Activated CD4-positive, alpha-beta T cell treated with anti-CD3 and anti-CD28 coated beads, Interleukin-2, amount 10 ng/mL, durations not matched to agents 7 days and 5 days (primary cell): ENCODE results near the gene YIPF1. TPM values are rescaled to one million over a fixed set of nuclear protein-coding genes. Genes with fewer than 3 reads are reported as not detected.
A peak's percentile ranks its signal among the peaks of the same experiment; 100 is the strongest.

Experiments
- CTCF ChIA-PET: fragments of 350-600 bp; sonication (Branson Sonifier 250); formaldehyde crosslinking; loops from one replicate; lab custom pipeline; 2021; ENCODE audit warnings: antibody characterized with exemption; lab: Charles Lee
- POLR2A ChIA-PET: fragments of 350-600 bp; sonication (Branson Sonifier 250); formaldehyde crosslinking; loops from one replicate; lab custom pipeline; 2021; ENCODE audit warnings: antibody characterized with exemption; lab: Charles Lee
- DNase-seq: peaks from one replicate; pipeline ENCODE4 v3.0.0-alpha.2; 2020
- H3K27ac Mint-ChIP-seq: one replicate; pipeline ENCODE4 v1.8.0; 2021; ENCODE audit warnings: mild to moderate bottlenecking, moderate library complexity, mixed read lengths
- H3K27me3 Mint-ChIP-seq: one replicate; pipeline ENCODE4 v1.8.0; 2021; ENCODE audit warnings: mixed read lengths
- H3K36me3 Mint-ChIP-seq: one replicate; pipeline ENCODE4 v1.8.0; 2021; ENCODE audit warnings: low read depth, mixed read lengths
- H3K4me1 Mint-ChIP-seq: one replicate; pipeline ENCODE4 v1.8.0; 2021; ENCODE audit warnings: mixed read lengths
- H3K4me3 Mint-ChIP-seq: one replicate; pipeline ENCODE4 v1.8.0; 2021; ENCODE audit warnings: mild to moderate bottlenecking, moderate library complexity, mixed read lengths
- H3K9me3 Mint-ChIP-seq: one replicate; pipeline ENCODE4 v1.8.0; 2021; ENCODE audit warnings: mixed read lengths
- total RNA-seq, 2 experiments: library from RNA; stranded (reverse); gene quantifications; one replicate each; pipeline ENCODE4 v1.2.3, GENCODE V29; 2021

The YIPF1 gene
- total RNA-seq = 10 to 100 TPM; 16.3 to 20.6 TPM

- ChIA-PET CTCF (interaction anchor here (1.5 to 2.2 kb wide), 3 partner anchors 29 to 53 kb away, joined by 3 to 6 read pairs (median 5); no protein-coding TSS in a partner anchor), POLR2A (interaction anchor here (0.8 to 1.4 kb wide), 2 partner anchors 10 to 56 kb away, joined by 4 to 5 read pairs; partner anchors contain the start of gene IFT25)
- no peaks in the 10 kb centered on the region for H3K9me3 Mint-ChIP-seq
- peak within 1 kb of the TSS; percentile 93 for H3K27ac Mint-ChIP-seq
- peaks cover 9% of the 10 kb centered on the region for H3K36me3 Mint-ChIP-seq
- peak; percentile 89 for DNase-seq
- peaks cover 43% of the 10 kb centered on the region for H3K4me1 Mint-ChIP-seq
- H3K4me3 Mint-ChIP-seq = peak within 1 kb of the TSS; percentile 98
- no peaks in the 10 kb centered on the region for H3K27me3 Mint-ChIP-seq
Observed at GRCh38 chr1:53889304-53890298, at the start of gene YIPF1. TSS of gene YIPF1 (minus strand) at chr1:53889797. CDS start at chr1:53888937, 860 bp downstream.

DNA sequence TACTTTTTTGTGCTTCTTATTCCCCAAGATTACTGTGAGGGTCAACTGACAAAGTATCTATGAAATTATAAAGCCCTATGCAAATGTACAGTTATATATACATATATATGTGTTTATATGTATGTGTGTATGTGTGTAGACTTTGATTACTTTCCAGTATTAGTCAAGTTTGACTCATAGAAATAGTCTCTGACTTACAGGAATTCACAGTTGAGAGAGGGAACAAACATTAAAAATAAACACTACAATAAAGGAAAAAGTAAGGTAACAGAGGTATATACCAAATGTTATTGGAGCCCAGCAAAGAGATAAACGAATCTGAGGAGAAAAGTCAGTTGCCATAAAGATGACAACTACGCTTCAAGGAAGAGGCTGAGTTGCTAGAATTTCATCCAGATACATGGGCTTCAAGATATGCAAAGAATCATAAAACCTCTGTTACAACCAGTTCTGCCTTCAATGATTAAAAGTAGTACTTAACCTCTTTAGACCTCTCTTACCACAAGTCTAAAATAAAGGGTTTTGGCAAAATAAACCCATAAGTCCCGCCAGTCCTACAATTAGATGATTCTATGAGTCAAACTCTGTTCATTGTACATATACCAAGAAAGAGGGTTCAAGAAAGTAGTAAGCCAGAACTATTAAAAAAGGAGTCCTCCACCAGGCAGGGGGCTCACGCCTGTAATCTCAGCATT lies 48.7 kb upstream of the YIPF1 start:
- Mint-ChIP-seq H3K9me3 (peaks cover 10% of the 10 kb centered on the region), H3K36me3 (peaks cover 72% of the 10 kb centered on the region), H3K4me3 (no peak overlapping the region), H3K4me1 (peaks cover 23% of the 10 kb centered on the region), H3K27me3 (no peaks in the 10 kb centered on the region), H3K27ac (no peak overlapping the region)
- POLR2A ChIA-PET = no interaction called here
- CTCF ChIA-PET = interaction anchor here (0.9 to 1.0 kb wide), 2 partner anchors 10 to 38 kb away, joined by 3 read pairs; no protein-coding TSS in a partner anchor
- no peak for DNase-seq

- Mint-ChIP-seq H3K36me3 (peaks cover 77% of the 10 kb centered on the region), H3K4me3 (no peak overlapping the region), H3K27me3 (no peaks in the 10 kb centered on the region), H3K27ac (peak overlapping the region; percentile 6), H3K9me3 (peaks cover 12% of the 10 kb centered on the region), H3K4me1 (peaks cover 10% of the 10 kb centered on the region)
- DNase-seq = no peak
- POLR2A ChIA-PET = interaction anchor here (0.7 kb wide), 1 partner anchor 40 kb away, joined by 4 read pairs; no protein-coding TSS in a partner anchor
- CTCF ChIA-PET = interaction anchor here (0.6 to 1.4 kb wide), 3 partner anchors 9 to 377 kb away, joined by 3 to 5 read pairs (median 3); partner anchors contain the start of gene IFT25
Observed at GRCh38 chr1:53936430-53936829, 46.8 kb upstream of the YIPF1 start.

DNA sequence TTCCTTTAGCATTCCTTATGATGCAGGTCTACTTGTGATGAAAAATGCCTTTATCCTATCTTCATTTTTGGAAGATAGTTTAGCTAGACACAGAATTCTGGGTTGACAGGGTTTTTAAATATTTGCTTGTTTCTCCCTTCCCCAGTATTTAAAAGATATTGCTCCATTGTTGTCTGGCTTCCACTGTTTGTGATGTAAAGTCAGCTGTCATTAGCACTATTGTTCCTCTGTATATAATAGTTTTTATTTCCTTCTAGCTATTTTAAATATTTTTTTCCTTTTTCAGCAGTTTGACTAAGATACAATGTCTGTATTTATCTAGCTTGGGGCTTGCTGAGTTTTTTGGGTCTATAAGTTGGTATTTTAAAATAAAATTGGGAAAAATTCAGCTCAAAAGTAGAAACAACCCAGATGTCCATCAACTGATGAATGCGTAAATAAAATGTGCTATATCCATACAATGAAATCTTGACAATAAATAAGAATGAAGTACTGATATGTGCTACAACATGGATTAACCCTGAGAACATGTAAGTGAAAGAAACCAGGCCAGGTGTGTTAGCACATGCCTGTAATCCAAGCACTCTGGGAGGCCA lies 44.7 kb upstream of the YIPF1 start:
- POLR2A ChIA-PET = no interaction called here
- H3K36me3 Mint-ChIP-seq = peaks cover 79% of the 10 kb centered on the region
- H3K27me3 Mint-ChIP-seq = no peaks in the 10 kb centered on the region
- no peak overlapping the region for H3K4me3 Mint-ChIP-seq
- CTCF ChIA-PET = interaction anchor here (0.6 to 1.5 kb wide), 3 partner anchors 10 to 17 kb away, joined by 3 read pairs; partner anchors contain the start of gene IFT25
- H3K4me1 Mint-ChIP-seq = peaks cover 4% of the 10 kb centered on the region
- H3K9me3 Mint-ChIP-seq = peaks cover 12% of the 10 kb centered on the region
- no peak for DNase-seq
- no peak overlapping the region for H3K27ac Mint-ChIP-seq

- ChIA-PET CTCF (no interaction called here), POLR2A (no interaction called here)
- H3K27me3 Mint-ChIP-seq = no peaks in the 10 kb centered on the region
- H3K9me3 Mint-ChIP-seq = peaks cover 12% of the 10 kb centered on the region
- no peak overlapping the region for H3K4me3 Mint-ChIP-seq
- peaks cover 80% of the 10 kb centered on the region for H3K36me3 Mint-ChIP-seq
- H3K4me1 Mint-ChIP-seq = no peaks in the 10 kb centered on the region
- H3K27ac Mint-ChIP-seq = no peak overlapping the region
- DNase-seq = no peak
Observed at GRCh38 chr1:53931523-53931922, 41.9 kb upstream of the YIPF1 start.

DNA sequence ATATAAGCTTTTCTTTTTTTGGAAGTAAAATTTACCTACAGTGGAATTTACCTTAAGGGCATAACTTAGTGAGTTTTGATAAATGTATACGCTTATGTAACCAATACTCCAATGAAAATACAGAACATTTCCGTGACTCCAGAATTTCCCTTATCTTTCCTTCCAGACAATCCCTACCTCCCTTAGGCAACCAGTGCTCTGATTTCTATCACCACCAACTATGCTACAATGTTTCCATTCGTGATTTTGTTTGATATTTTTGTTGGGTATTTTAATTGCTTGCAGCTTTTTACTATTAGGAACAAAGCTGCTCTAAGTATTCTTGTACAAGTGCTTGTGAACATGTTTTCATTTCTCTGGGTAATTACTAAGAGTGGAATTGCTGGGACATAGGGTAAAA lies 41.3 kb upstream of the YIPF1 start:
- Mint-ChIP-seq H3K9me3 (peaks cover 12% of the 10 kb centered on the region), H3K27me3 (no peaks in the 10 kb centered on the region), H3K4me3 (no peak overlapping the region), H3K4me1 (no peaks in the 10 kb centered on the region), H3K27ac (no peak overlapping the region), H3K36me3 (peaks cover 78% of the 10 kb centered on the region)
- no peak for DNase-seq
- CTCF ChIA-PET = interaction anchor here (0.7 to 0.8 kb wide), 2 partner anchors 11 kb away, joined by 3 read pairs; no protein-coding TSS in a partner anchor
- POLR2A ChIA-PET = no interaction called here

GRCh38 chr1:53929246-53929960 lies 39.8 kb upstream of the YIPF1 start:
- ChIA-PET CTCF (interaction anchor here (0.9 kb wide), 1 partner anchor 8 kb away, joined by 3 read pairs; no protein-coding TSS in a partner anchor), POLR2A (no interaction called here)
- Mint-ChIP-seq H3K4me1 (no peaks in the 10 kb centered on the region), H3K36me3 (peaks cover 70% of the 10 kb centered on the region), H3K9me3 (peaks cover 5% of the 10 kb centered on the region), H3K27ac (no peak overlapping the region), H3K27me3 (no peaks in the 10 kb centered on the region), H3K4me3 (no peak overlapping the region)
- DNase-seq = no peak

GRCh38 chr1:53927376-53927881 lies 37.8 kb upstream of the YIPF1 start:
- POLR2A ChIA-PET = no interaction called here

DNA sequence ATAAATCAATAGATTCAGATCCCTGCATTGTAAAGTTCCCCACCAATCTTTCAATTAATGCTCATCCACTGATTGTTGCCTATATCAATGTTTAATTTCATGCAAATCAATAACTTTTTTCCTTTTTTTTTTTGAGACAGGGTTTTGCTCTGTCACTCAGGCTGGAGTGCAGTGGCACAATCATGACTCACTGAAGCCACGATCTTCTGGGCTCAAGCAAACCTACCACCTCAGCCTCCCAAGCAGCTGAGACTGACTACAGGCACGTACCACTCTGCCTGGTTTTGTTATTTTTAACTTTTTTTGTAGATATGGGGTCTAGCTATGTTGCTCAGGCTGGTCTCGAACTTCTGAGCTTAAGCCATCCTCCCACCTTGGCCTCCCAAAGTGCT lies 30.1 kb upstream of the YIPF1 start:
- CTCF ChIA-PET = interaction anchor here (0.5 to 1.1 kb wide), 6 partner anchors 11 to 566 kb away, joined by 3 read pairs; partner anchors contain the start of genes IFT25 and YIPF1
- Mint-ChIP-seq H3K4me1 (peaks cover 37% of the 10 kb centered on the region), H3K36me3 (peaks cover 34% of the 10 kb centered on the region), H3K4me3 (peak overlapping the region; percentile 43), H3K27ac (peak overlapping the region; percentile 84), H3K9me3 (no peaks in the 10 kb centered on the region), H3K27me3 (no peaks in the 10 kb centered on the region)
- no peak for DNase-seq
- POLR2A ChIA-PET = no interaction called here

More at GRCh38 chr1:53927376-53927881, 37.8 kb upstream of the YIPF1 start:
- CTCF ChIA-PET = interaction anchor here (0.8 kb wide), 1 partner anchor 14 kb away, joined by 3 read pairs; no protein-coding TSS in a partner anchor
- Mint-ChIP-seq H3K27me3 (no peaks in the 10 kb centered on the region), H3K9me3 (peaks cover 2% of the 10 kb centered on the region), H3K4me1 (no peaks in the 10 kb centered on the region), H3K36me3 (peaks cover 58% of the 10 kb centered on the region), H3K4me3 (no peak overlapping the region), H3K27ac (no peak overlapping the region)
- no peak for DNase-seq

DNA sequence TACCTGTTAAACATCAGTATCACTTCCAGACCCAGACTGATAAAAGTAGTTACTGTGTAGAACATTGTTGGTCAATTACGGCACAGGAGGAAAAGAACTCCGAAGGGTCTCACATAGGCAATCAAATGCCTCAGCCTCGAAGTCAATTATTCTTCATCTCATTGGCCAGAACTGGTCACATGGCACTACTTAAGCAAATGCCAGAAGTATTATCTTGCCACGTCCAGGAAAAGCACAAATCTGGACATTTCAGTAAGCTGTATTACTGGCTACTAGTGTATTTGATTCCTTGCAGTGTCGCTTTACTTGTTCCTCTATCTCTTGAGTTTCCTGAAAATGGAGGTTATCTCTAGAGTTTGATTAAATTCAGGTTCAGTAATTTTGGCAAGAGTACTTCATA lies 28.7 kb upstream of the YIPF1 start:
- no peak overlapping the region for H3K27ac Mint-ChIP-seq
- no peak overlapping the region for H3K4me3 Mint-ChIP-seq
- ChIA-PET CTCF (interaction anchor here (0.6 kb wide), 1 partner anchor 30 kb away, joined by 4 read pairs; no protein-coding TSS in a partner anchor), POLR2A (no interaction called here)
- H3K27me3 Mint-ChIP-seq = no peaks in the 10 kb centered on the region
- H3K9me3 Mint-ChIP-seq = no peaks in the 10 kb centered on the region
- peaks cover 37% of the 10 kb centered on the region for H3K4me1 Mint-ChIP-seq
- H3K36me3 Mint-ChIP-seq = peaks cover 31% of the 10 kb centered on the region
- no peak for DNase-seq

DNA sequence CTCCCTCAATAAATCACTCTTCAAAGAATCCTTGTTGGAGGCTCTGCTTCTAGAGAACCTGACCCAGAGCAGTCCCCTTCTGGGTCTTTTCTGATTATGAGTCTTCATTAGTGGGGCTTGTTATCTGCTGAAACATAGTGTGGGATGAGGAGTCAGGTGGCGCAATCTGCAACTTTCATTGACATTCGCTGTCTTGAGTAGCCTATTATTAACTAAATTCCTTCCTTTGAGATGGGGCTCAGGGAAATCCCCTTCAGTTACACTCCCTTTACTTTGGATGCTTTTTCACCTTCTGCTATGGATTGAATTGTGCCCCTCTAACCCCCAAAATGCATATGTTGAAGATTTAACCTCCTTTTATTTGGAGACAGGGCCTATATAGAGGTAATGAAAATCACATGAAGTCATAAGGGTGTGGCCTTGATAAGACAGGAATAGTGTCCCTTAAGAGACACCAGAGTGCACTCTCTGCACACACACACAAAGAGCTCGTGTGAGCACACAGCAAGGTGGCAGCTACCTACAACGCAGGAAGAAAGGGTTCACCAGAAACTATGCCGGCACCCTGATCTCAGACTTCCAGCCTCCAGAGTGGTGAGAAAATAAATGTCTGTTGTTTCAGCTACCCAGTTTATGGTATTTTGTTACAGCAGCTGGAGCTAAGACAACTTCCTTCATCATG lies 23.9 kb upstream of the YIPF1 start:
- Mint-ChIP-seq H3K27ac (no peak overlapping the region), H3K27me3 (no peaks in the 10 kb centered on the region), H3K4me3 (no peak overlapping the region), H3K9me3 (no peaks in the 10 kb centered on the region), H3K4me1 (peaks cover 16% of the 10 kb centered on the region), H3K36me3 (peaks cover 17% of the 10 kb centered on the region)
- POLR2A ChIA-PET = no interaction called here
- CTCF ChIA-PET = interaction anchor here (0.6 to 2.0 kb wide), 4 partner anchors 10 to 107 kb away, joined by 3 to 6 read pairs (median 4); no protein-coding TSS in a partner anchor
- DNase-seq = no peak
